ENCODE data around the gene SUMF1.

Gene SUMF1

GRCh38 chr3:4399476-4399875, 67.6 kb downstream of the SUMF1 start:
- no peaks in the 10 kb centered on the region for H3K79me2 ChIP-seq (ENCODE audit: control insufficient read depth, insufficient read depth, low read length, unreplicated experiment)
- no peak overlapping the region for H3K27ac ChIP-seq (ENCODE audit: low read depth, low read length)
- no peak overlapping the region for H3K4me3 ChIP-seq (ENCODE audit: low read depth, low read length)
- no peak overlapping the region for H2AFZ ChIP-seq (ENCODE audit: low read length, unreplicated experiment)
- peaks cover 16% of the 10 kb centered on the region for H3K4me1 ChIP-seq (ENCODE audit: control insufficient read depth, insufficient read depth, low read length, unreplicated experiment)
- no peaks in the 10 kb centered on the region for H3K27me3 ChIP-seq (ENCODE audit: insufficient read depth, low read length)
- no peaks in the 10 kb centered on the region for H3K36me3 ChIP-seq (ENCODE audit: insufficient read depth, low read length)

- Histone ChIP-seq H3K27ac (ENCODE audit: low read depth, low read length) (no peak overlapping the region), H2AFZ (ENCODE audit: low read length, unreplicated experiment) (no peak overlapping the region), H3K79me2 (ENCODE audit: control insufficient read depth, insufficient read depth, low read length, unreplicated experiment) (no peaks in the 10 kb centered on the region), H3K36me3 (ENCODE audit: insufficient read depth, low read length) (no peaks in the 10 kb centered on the region), H3K4me1 (ENCODE audit: control insufficient read depth, insufficient read depth, low read length, unreplicated experiment) (peaks cover 22% of the 10 kb centered on the region), H3K4me3 (ENCODE audit: low read depth, low read length) (no peak overlapping the region), H3K27me3 (ENCODE audit: insufficient read depth, low read length) (no peaks in the 10 kb centered on the region)
Measured at GRCh38 chr3:4398941-4399245, 68.2 kb downstream of the SUMF1 start.

- Histone ChIP-seq H3K36me3 (ENCODE audit: insufficient read depth, low read length) (no peaks in the 10 kb centered on the region), H3K4me3 (ENCODE audit: low read depth, low read length) (no peak overlapping the region), H2AFZ (ENCODE audit: low read length, unreplicated experiment) (no peak overlapping the region), H3K27me3 (ENCODE audit: insufficient read depth, low read length) (no peaks in the 10 kb centered on the region), H3K4me1 (ENCODE audit: control insufficient read depth, insufficient read depth, low read length, unreplicated experiment) (peaks cover 25% of the 10 kb centered on the region), H3K27ac (ENCODE audit: low read depth, low read length) (no peak overlapping the region), H3K79me2 (ENCODE audit: control insufficient read depth, insufficient read depth, low read length, unreplicated experiment) (no peaks in the 10 kb centered on the region)
Measured at GRCh38 chr3:4398120-4398940, 68.7 kb downstream of the SUMF1 start.

GRCh38 chr3:4397466-4397865, 69.6 kb downstream of the SUMF1 start:
- Histone ChIP-seq H3K36me3 (ENCODE audit: insufficient read depth, low read length) (no peaks in the 10 kb centered on the region; the same call in 1 of the 2 replicates), H2AFZ (ENCODE audit: low read length, unreplicated experiment) (no peak overlapping the region), H3K4me1 (ENCODE audit: control insufficient read depth, insufficient read depth, low read length, unreplicated experiment) (peaks cover 25% of the 10 kb centered on the region), H3K79me2 (ENCODE audit: control insufficient read depth, insufficient read depth, low read length, unreplicated experiment) (no peaks in the 10 kb centered on the region), H3K27ac (ENCODE audit: low read depth, low read length) (no peak overlapping the region), H3K4me3 (ENCODE audit: low read depth, low read length) (no peak overlapping the region), H3K27me3 (ENCODE audit: insufficient read depth, low read length) (no peaks in the 10 kb centered on the region)

- H3K4me1 ChIP-seq (ENCODE audit: control insufficient read depth, insufficient read depth, low read length, unreplicated experiment), result peaks cover 25% of the 10 kb centered on the region
- H3K36me3 ChIP-seq (ENCODE audit: insufficient read depth, low read length), result no peaks in the 10 kb centered on the region; the same call in 1 of the 2 replicates
- no peak overlapping the region for H3K27ac ChIP-seq (ENCODE audit: low read depth, low read length)
- H3K79me2 ChIP-seq (ENCODE audit: control insufficient read depth, insufficient read depth, low read length, unreplicated experiment), result no peaks in the 10 kb centered on the region
- no peak overlapping the region for H2AFZ ChIP-seq (ENCODE audit: low read length, unreplicated experiment)
- no peak overlapping the region for H3K4me3 ChIP-seq (ENCODE audit: low read depth, low read length)
- no peaks in the 10 kb centered on the region for H3K27me3 ChIP-seq (ENCODE audit: insufficient read depth, low read length)
Measured at GRCh38 chr3:4396542-4396941, 70.5 kb downstream of the SUMF1 start.

GRCh38 chr3:4396006-4396405, 71.1 kb downstream of the SUMF1 start:
- Histone ChIP-seq H3K4me1 (ENCODE audit: control insufficient read depth, insufficient read depth, low read length, unreplicated experiment) (peaks cover 25% of the 10 kb centered on the region), H3K27me3 (ENCODE audit: insufficient read depth, low read length) (no peaks in the 10 kb centered on the region), H3K27ac (ENCODE audit: low read depth, low read length) (no peak overlapping the region), H3K79me2 (ENCODE audit: control insufficient read depth, insufficient read depth, low read length, unreplicated experiment) (no peaks in the 10 kb centered on the region), H3K36me3 (ENCODE audit: insufficient read depth, low read length) (no peaks in the 10 kb centered on the region; the same call in 1 of the 2 replicates), H2AFZ (ENCODE audit: low read length, unreplicated experiment) (no peak overlapping the region), H3K4me3 (ENCODE audit: low read depth, low read length) (no peak overlapping the region)

- no peaks in the 10 kb centered on the region for H3K79me2 ChIP-seq (ENCODE audit: control insufficient read depth, insufficient read depth, low read length, unreplicated experiment)
- H3K36me3 ChIP-seq (ENCODE audit: insufficient read depth, low read length), result no peaks in the 10 kb centered on the region; the same call in 1 of the 2 replicates
- no peaks in the 10 kb centered on the region for H3K27me3 ChIP-seq (ENCODE audit: insufficient read depth, low read length)
- H3K27ac ChIP-seq (ENCODE audit: low read depth, low read length), result no peak overlapping the region
- no peak overlapping the region for H2AFZ ChIP-seq (ENCODE audit: low read length, unreplicated experiment)
- peaks cover 25% of the 10 kb centered on the region for H3K4me1 ChIP-seq (ENCODE audit: control insufficient read depth, insufficient read depth, low read length, unreplicated experiment)
- H3K4me3 ChIP-seq (ENCODE audit: low read depth, low read length), result no peak overlapping the region
Measured at GRCh38 chr3:4395448-4395847, 71.6 kb downstream of the SUMF1 start.

- Histone ChIP-seq H2AFZ (ENCODE audit: low read length, unreplicated experiment) (no peak overlapping the region), H3K4me3 (ENCODE audit: low read depth, low read length) (no peak overlapping the region), H3K27ac (ENCODE audit: low read depth, low read length) (peak overlapping the region; percentile 78; the same call in 1 of the 2 replicates), H3K4me1 (ENCODE audit: control insufficient read depth, insufficient read depth, low read length, unreplicated experiment) (peaks cover 25% of the 10 kb centered on the region), H3K36me3 (ENCODE audit: insufficient read depth, low read length) (no peaks in the 10 kb centered on the region; the same call in 1 of the 2 replicates), H3K27me3 (ENCODE audit: insufficient read depth, low read length) (no peaks in the 10 kb centered on the region), H3K79me2 (ENCODE audit: control insufficient read depth, insufficient read depth, low read length, unreplicated experiment) (no peaks in the 10 kb centered on the region)
Measured at GRCh38 chr3:4394567-4394966, 72.5 kb downstream of the SUMF1 start.

- Histone ChIP-seq H3K4me1 (ENCODE audit: control insufficient read depth, insufficient read depth, low read length, unreplicated experiment) (peaks cover 25% of the 10 kb centered on the region), H2AFZ (ENCODE audit: low read length, unreplicated experiment) (no peak overlapping the region), H3K27me3 (ENCODE audit: insufficient read depth, low read length) (no peaks in the 10 kb centered on the region), H3K79me2 (ENCODE audit: control insufficient read depth, insufficient read depth, low read length, unreplicated experiment) (no peaks in the 10 kb centered on the region), H3K36me3 (ENCODE audit: insufficient read depth, low read length) (no peaks in the 10 kb centered on the region; the same call in 1 of the 2 replicates), H3K27ac (ENCODE audit: low read depth, low read length) (peak overlapping the region; percentile 78), H3K4me3 (ENCODE audit: low read depth, low read length) (no peak overlapping the region)
Measured at GRCh38 chr3:4394048-4394447, 73.0 kb downstream of the SUMF1 start.

GRCh38 chr3:4392992-4393391, 74.1 kb downstream of the SUMF1 start:
- Histone ChIP-seq H2AFZ (ENCODE audit: low read length, unreplicated experiment) (no peak overlapping the region), H3K36me3 (ENCODE audit: insufficient read depth, low read length) (no peaks in the 10 kb centered on the region; the same call in 1 of the 2 replicates), H3K27ac (ENCODE audit: low read depth, low read length) (no peak overlapping the region), H3K4me3 (ENCODE audit: low read depth, low read length) (no peak overlapping the region), H3K27me3 (ENCODE audit: insufficient read depth, low read length) (no peaks in the 10 kb centered on the region), H3K79me2 (ENCODE audit: control insufficient read depth, insufficient read depth, low read length, unreplicated experiment) (no peaks in the 10 kb centered on the region), H3K4me1 (ENCODE audit: control insufficient read depth, insufficient read depth, low read length, unreplicated experiment) (peaks cover 17% of the 10 kb centered on the region)
